Naive thymus-derived CD8-positive, alpha-beta T cell (primary cell): Measurements from ENCODE around the gene ATG13. TPM values are rescaled to one million over a fixed set of nuclear protein-coding genes. Genes with fewer than 3 reads are reported as not detected.
"Not testable (repeated sequence)": the region's sequence is repeated elsewhere in the genome, so short reads cannot be mapped to it uniquely, and the experiment has no call there.

Experiments used
- ATAC-seq, 2 donors: fragments of 150-1000 bp; cut with Tn5 transposase in 1 of 2; sonication (Bioruptor Pico), chemical (Tn5 transposase) in 1 of 2; 1 replicate in 1 of 2; 2 replicates in 1 of 2; pipeline ENCODE4 v1.10.0; 2021; ENCODE audit warnings: mild to moderate bottlenecking in 2 of 2, moderate library complexity in 2 of 2
- POLR2A ChIA-PET: fragments of 350-600 bp; sonication (Branson Sonifier 250); formaldehyde crosslinking; loops from one replicate; lab custom pipeline; 2021; ENCODE audit warnings: antibody characterized with exemption; lab: Charles Lee
- DNase-seq, 10 donors: peaks; one replicate each; pipeline versions ENCODE4 v3.0.0 to v3.0.0-alpha.2; 2020 to 2022
- H3K27ac Mint-ChIP-seq, 10 donors: one replicate each; pipeline ENCODE4 v1.8.0; 2020 to 2022; ENCODE audit warnings: mild to moderate bottlenecking in 10 of 10, mixed read lengths in 10 of 10, moderate library complexity in 4 of 10, inconsistent platforms in 1 of 10
- H3K27me3 Mint-ChIP-seq, 5 donors: one replicate each; pipeline ENCODE4 v1.8.0; 2021 to 2022; ENCODE audit warnings: mixed read lengths in 5 of 5
- H3K36me3 Mint-ChIP-seq, 3 donors: one replicate each; pipeline ENCODE4 v1.8.0; 2020 to 2022; ENCODE audit warnings: mixed read lengths in 3 of 3, mild to moderate bottlenecking in 2 of 3, inconsistent platforms in 1 of 3
- H3K4me1 Mint-ChIP-seq, 4 donors: one replicate each; pipeline ENCODE4 v1.8.0; 2021 to 2022; ENCODE audit warnings: mixed read lengths in 4 of 4
- H3K4me3 Mint-ChIP-seq, 10 donors: one replicate each; pipeline ENCODE4 v1.8.0; 2020 to 2022; ENCODE audit warnings: mild to moderate bottlenecking in 10 of 10, mixed read lengths in 10 of 10, moderate library complexity in 6 of 10, inconsistent platforms in 1 of 10
- H3K9me3 Mint-ChIP-seq, 9 donors: one replicate each; pipeline ENCODE4 v1.8.0; 2020 to 2022; ENCODE audit warnings: mixed read lengths in 9 of 9, mild to moderate bottlenecking in 3 of 9, inconsistent platforms in 1 of 9, moderate library complexity in 1 of 9
- polyA plus RNA-seq, 3 donors: library from polyadenylated mRNA; unstranded; fragments of 300-500 nt; fragmentation: Illumina TruSeq; gene quantifications; one replicate each; pipeline ENCODE4 v1.2.3, GENCODE V29; 2021
- total RNA-seq, 8 experiments: library from RNA in 2 of 8; stranded (reverse) in 2 of 8; gene quantifications; one replicate each; pipeline ENCODE4 v1.2.3 and lab custom pipeline; 2021 to 2026

ATG13 gene
- total and polyA plus RNA-seq, 5 experiments from 2014 or later = 59.6 to 98.6 (median 77.9) TPM

DNA sequence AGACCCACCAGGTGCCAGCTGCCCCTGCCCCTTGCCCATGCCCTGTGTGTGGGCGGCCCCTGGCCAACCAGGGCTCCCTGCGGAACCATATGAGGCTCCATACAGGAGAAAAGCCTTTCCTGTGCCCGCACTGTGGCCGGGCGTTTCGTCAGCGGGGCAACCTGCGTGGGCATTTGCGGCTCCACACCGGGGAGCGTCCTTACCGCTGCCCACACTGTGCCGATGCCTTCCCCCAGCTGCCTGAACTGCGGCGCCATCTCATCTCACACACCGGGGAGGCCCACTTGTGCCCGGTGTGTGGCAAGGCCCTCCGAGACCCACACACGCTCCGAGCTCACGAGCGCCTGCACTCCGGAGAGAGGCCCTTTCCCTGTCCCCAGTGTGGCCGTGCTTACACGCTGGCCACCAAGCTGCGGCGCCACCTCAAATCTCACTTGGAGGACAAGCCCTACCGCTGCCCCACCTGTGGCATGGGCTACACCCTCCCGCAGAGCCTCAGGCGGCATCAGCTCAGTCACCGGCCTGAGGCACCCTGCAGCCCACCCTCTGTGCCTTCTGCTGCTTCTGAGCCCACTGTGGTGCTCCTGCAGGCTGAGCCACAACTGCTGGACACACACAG lies 87.8 kb downstream of the ATG13 start:
- Mint-ChIP-seq H3K36me3 (peaks cover 0 to 62% (median 4%) of the 10 kb centered on the region in 3 donors), H3K9me3 (no peaks in the 10 kb centered on the region), H3K27me3 (no peaks in the 10 kb centered on the region), H3K4me3 (peak overlapping the region in 1 of 10 donors; percentile 34), H3K27ac (no peak overlapping the region), H3K4me1 (peaks cover 23 to 35% (median 26%) of the 10 kb centered on the region in 4 donors)
- POLR2A ChIA-PET = no interaction called here
- DNase-seq = no peak
- ATAC-seq = no peak

DNA sequence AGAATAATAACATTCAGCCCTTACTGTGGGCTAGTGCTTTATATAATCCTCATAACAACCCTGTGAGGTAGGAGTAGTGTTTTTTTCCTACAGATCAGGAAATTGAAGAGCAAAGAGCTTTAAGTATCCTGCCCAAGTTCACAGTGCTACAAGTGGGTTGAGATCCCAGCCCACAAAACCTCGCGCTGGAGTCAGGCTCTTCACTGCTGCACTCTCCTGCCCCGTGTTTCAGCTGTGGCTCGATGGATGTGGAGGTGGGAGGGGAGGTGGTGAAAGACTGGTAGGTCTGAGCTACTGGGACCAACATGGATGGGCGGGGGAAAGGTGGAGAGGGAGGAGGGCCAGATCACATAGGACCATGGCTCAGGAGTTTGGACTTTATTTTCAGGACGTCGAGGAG lies 89.5 kb downstream of the ATG13 start:
- H3K36me3 Mint-ChIP-seq = peaks cover 0 to 55% (median 4%) of the 10 kb centered on the region in 3 donors
- POLR2A ChIA-PET = no interaction called here
- no peak overlapping the region for H3K4me3 Mint-ChIP-seq

DNA sequence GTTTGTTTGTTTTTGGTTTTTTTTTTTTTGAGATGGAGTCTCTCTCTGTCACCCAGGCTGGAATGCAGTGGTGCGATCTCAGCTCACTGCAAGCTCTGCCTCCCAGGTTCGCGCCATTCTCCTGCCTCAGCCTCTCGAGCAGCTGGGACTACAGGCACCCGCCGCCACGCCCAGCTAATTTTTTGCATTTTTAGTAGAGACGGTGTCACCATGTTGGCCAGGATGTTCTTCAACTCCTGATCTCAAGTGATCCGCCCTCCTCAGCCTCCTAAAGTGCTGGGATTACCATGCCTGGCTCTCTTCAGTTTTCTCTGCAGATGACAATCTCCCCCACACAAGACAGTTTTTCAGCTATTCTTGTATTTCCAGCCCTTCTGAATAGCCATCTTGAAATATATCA lies 92.0 kb downstream of the ATG13 start:
- H3K27me3 Mint-ChIP-seq, H3K9me3 Mint-ChIP-seq, DNase-seq, H3K4me3 Mint-ChIP-seq, H3K27ac Mint-ChIP-seq, POLR2A ChIA-PET, ATAC-seq: not testable (repeated sequence)
- H3K36me3 Mint-ChIP-seq = peaks cover 0 to 33% (median 4%) of the 10 kb centered on the region in 3 donors
- H3K4me1 Mint-ChIP-seq = peaks cover 0 to 10% (median 3%) of the 10 kb centered on the region in 4 donors

More for the DNA sequence above, 89.5 kb downstream of the ATG13 start:
- H3K4me1 Mint-ChIP-seq = peaks cover 14 to 21% (median 15%) of the 10 kb centered on the region in 4 donors
- ATAC-seq (no peak), DNase-seq (no peak)
- no peaks in the 10 kb centered on the region for H3K9me3 Mint-ChIP-seq
- H3K27ac Mint-ChIP-seq = peak overlapping the region in 1 of 10 donors; percentile 44
- no peaks in the 10 kb centered on the region for H3K27me3 Mint-ChIP-seq

DNA sequence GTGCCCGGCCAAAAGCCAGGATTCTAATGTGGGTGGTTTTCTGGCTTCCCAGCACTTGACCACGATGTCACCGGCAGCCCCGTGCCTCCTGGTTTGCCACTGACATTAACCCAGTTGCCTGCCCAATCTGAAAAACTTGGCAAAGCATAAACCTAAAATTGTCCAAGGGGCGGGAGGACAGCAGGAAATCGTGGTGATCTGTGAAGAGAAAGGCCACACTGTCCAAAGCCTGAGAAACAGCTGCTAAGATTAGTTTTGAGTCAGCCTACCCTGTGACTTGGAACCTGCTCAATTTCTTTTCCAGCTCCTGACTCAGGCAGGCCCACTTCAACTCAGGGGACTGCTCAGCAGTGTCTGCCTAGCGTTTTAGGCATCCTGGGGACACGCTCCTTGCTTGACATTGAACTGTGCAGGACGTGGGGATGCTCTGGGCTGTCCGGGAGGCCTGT lies 93.5 kb downstream of the ATG13 start:
- no peak for DNase-seq
- peaks cover 0 to 19% (median 4%) of the 10 kb centered on the region in 3 donors for H3K36me3 Mint-ChIP-seq
- H3K4me3 Mint-ChIP-seq = no peak overlapping the region
- POLR2A ChIA-PET = no interaction called here
- no peaks in the 10 kb centered on the region for H3K9me3 Mint-ChIP-seq
- no peak for ATAC-seq
- no peaks in the 10 kb centered on the region for H3K27me3 Mint-ChIP-seq
- H3K4me1 Mint-ChIP-seq = peaks cover 0 to 10% (median 2%) of the 10 kb centered on the region in 4 donors
- H3K27ac Mint-ChIP-seq = peak overlapping the region in 1 of 10 donors; percentile 71

GRCh38 chr11:46711303-46711702 lies 94.0 kb downstream of the ATG13 start:
- POLR2A ChIA-PET = no interaction called here
- peaks cover 0 to 10% (median 2%) of the 10 kb centered on the region in 4 donors for H3K4me1 Mint-ChIP-seq
- peak overlapping the region in 2 of 10 donors; percentile 38 to 71 for H3K27ac Mint-ChIP-seq
- ATAC-seq = no peak
- peaks cover 0 to 15% (median 4%) of the 10 kb centered on the region in 3 donors for H3K36me3 Mint-ChIP-seq
- no peak overlapping the region for H3K4me3 Mint-ChIP-seq
- no peaks in the 10 kb centered on the region for H3K27me3 Mint-ChIP-seq
- DNase-seq = no peak
- H3K9me3 Mint-ChIP-seq = no peaks in the 10 kb centered on the region

- Mint-ChIP-seq H3K9me3 (no peaks in the 10 kb centered on the region), H3K4me1 (peaks cover 0 to 2% (median under 1%) of the 10 kb centered on the region in 4 donors), H3K4me3 (no peak overlapping the region), H3K27me3 (no peaks in the 10 kb centered on the region), H3K27ac (no peak overlapping the region), H3K36me3 (peaks cover 0 to 2% (median 0%) of the 10 kb centered on the region in 3 donors)
- DNase-seq = no peak
- no peak for ATAC-seq
- POLR2A ChIA-PET = no interaction called here
These were observed 95.7 kb downstream of the ATG13 start for GRCh38 chr11:46712874-46713576.

DNA sequence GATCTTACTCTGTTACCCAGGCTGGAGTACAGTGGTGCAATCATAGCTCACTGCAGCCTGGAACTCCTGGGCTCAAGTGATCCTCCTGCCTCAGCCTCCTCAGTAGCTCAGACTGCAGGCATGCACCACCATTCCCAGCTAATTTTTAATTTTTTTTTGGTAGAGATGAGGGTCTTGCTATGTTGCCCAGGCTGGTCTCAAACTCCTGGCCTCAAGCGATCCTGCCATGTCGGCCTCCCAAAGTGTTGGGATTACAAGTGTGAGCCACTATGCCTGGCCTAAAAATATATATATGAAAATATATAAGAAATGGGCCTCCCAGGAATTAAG lies 100.4 kb downstream of the ATG13 start:
- not testable (repeated sequence) for H3K4me1 Mint-ChIP-seq, ATAC-seq, DNase-seq, H3K27me3 Mint-ChIP-seq, H3K27ac Mint-ChIP-seq, H3K4me3 Mint-ChIP-seq, H3K9me3 Mint-ChIP-seq, H3K36me3 Mint-ChIP-seq
- POLR2A ChIA-PET = interaction anchor here (0.6 kb wide), 1 partner anchor 429 kb away, joined by 4 read pairs; no protein-coding TSS in a partner anchor

DNA sequence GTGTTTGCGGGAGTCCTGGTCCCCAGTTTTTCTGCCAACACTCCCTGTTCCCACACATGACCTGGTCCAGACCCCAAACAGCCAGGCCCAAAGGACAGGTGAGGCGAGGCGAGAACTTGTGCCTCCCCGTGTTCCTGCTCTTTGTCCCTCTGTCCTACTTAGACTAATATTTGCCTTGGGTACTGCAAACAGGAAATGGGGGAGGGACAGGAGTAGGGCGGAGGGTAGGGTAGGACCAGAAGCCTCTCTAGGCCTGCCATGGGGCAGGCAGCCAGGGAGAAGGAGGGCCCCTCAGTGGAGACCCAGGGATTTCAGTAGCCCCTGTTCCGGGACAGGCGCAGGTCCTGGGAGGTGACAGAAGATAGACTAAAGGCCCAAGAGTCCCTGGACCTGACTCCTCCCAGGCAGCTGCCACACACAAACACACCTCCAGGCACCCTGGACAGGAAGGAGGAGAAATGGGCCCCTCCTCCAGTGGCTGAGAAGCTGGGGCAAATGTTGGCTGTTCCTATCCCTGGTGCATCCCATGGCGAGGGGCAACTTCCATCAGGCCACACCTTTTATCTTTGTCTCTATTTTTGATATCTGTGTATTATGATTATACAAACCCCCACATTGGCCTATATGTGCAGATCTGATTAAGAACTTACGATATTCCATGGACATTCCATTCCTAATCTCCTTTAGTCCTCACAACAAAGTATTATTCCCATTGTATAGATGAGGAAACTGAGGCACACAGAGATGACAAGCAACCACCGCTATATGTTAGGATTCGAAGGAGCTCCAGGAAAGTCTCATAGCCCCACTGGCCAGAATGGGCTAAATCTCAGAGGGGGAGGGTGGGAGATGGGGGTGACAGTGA lies 101.0 kb downstream of the ATG13 start:
- H3K4me3 Mint-ChIP-seq = no peak overlapping the region
- peaks cover 0 to 8% (median 3%) of the 10 kb centered on the region in 4 donors for H3K4me1 Mint-ChIP-seq
- no peaks in the 10 kb centered on the region for H3K36me3 Mint-ChIP-seq
- ATAC-seq (no peak), DNase-seq (no peak)
- peak overlapping the region in 2 of 10 donors; percentile 38 to 40 for H3K27ac Mint-ChIP-seq
- POLR2A ChIA-PET = interaction anchor here (0.6 to 0.8 kb wide), 2 partner anchors 102 to 429 kb away, joined by 4 to 5 read pairs; no protein-coding TSS in a partner anchor
- H3K9me3 Mint-ChIP-seq = no peaks in the 10 kb centered on the region
- peaks cover 0 to 3% (median 0%) of the 10 kb centered on the region in 5 donors for H3K27me3 Mint-ChIP-seq

GRCh38 chr11:46719048-46719542 lies 101.7 kb downstream of the ATG13 start, which contains the start of gene F2:
Gene F2 (plus strand): TSS chr11:46719213. CDS start chr11:46719236, 23 bp downstream.
- ATAC-seq (no peak), DNase-seq (no peak)
- POLR2A ChIA-PET = interaction anchor here (0.8 kb wide), 1 partner anchor 103 kb away, joined by 5 read pairs; no protein-coding TSS in a partner anchor
- no peak within 1 kb of the TSS for H3K4me3 Mint-ChIP-seq
- peaks cover 0 to 3% (median 0%) of the 10 kb centered on the region in 5 donors for H3K27me3 Mint-ChIP-seq
- H3K4me1 Mint-ChIP-seq = peaks cover 0 to 8% (median 3%) of the 10 kb centered on the region in 4 donors
- H3K36me3 Mint-ChIP-seq = no peaks in the 10 kb centered on the region
- H3K27ac Mint-ChIP-seq = peak within 1 kb of the TSS in 2 of 10 donors; percentile 38 to 40
- no peaks in the 10 kb centered on the region for H3K9me3 Mint-ChIP-seq

DNA sequence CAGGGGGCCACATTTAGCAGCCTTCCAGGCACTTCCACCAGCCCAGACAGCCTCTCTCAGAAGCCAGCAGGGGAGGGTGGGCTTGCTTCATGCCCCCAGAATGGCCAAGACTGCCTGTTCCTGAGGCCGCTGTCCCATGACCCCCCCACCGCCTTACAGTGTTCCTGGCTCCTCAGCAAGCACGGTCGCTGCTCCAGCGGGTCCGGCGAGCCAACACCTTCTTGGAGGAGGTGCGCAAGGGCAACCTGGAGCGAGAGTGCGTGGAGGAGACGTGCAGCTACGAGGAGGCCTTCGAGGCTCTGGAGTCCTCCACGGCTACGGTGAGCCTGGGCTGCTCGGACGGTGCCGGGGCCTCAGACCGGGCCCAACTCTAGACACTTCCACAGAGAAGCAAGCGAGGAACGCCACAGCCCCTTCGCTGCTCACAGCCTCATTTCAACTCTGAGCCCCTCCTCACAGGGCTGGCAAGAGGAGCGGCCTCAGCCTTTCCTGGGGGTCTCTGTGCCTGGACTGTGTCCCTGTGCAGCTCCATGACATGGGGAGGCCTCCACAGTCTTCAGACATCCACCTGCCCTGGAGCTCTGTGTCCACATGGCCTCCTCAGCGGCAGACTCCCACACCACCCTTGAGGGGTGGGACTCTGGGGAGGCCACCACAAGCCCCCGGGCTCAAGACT lies 102.3 kb downstream of the ATG13 start:
- peaks cover 0 to 8% (median 3%) of the 10 kb centered on the region in 4 donors for H3K4me1 Mint-ChIP-seq
- H3K36me3 Mint-ChIP-seq = no peaks in the 10 kb centered on the region
- H3K9me3 Mint-ChIP-seq = no peaks in the 10 kb centered on the region
- ATAC-seq (no peak), DNase-seq (no peak)
- no peak overlapping the region for H3K4me3 Mint-ChIP-seq
- POLR2A ChIA-PET = interaction anchor here (0.8 kb wide), 1 partner anchor 103 kb away, joined by 5 read pairs; no protein-coding TSS in a partner anchor
- peaks cover 0 to 3% (median 0%) of the 10 kb centered on the region in 5 donors for H3K27me3 Mint-ChIP-seq
- H3K27ac Mint-ChIP-seq = no peak overlapping the region

GRCh38 chr11:46721286-46721685 lies 103.9 kb downstream of the ATG13 start:
- no peak overlapping the region for H3K27ac Mint-ChIP-seq
- ATAC-seq (no peak), DNase-seq (no peak)
- no peak overlapping the region for H3K4me3 Mint-ChIP-seq
- H3K9me3 Mint-ChIP-seq = no peaks in the 10 kb centered on the region
- POLR2A ChIA-PET = no interaction called here
- no peaks in the 10 kb centered on the region for H3K36me3 Mint-ChIP-seq
- H3K27me3 Mint-ChIP-seq = peaks cover 0 to 3% (median 0%) of the 10 kb centered on the region in 5 donors
- H3K4me1 Mint-ChIP-seq = peaks cover 0 to 8% (median 3%) of the 10 kb centered on the region in 4 donors
